Erythroblast (primary cell): ENCODE results near the gene AGPS.

ENCODE experiments used
- GATA1 ChIP-seq: IDR thresholded peaks from 2 replicates; pipeline ENCODE4 v1.6.1; 2011; ENCODE audit warnings: low read depth, mild to moderate bottlenecking, control low read depth, low read length, moderate library complexity
- POLR2A ChIP-seq: IDR thresholded peaks from 2 replicates; pipeline ENCODE4 v1.6.1; 2011; ENCODE audit warnings: mild to moderate bottlenecking, low read length

- no peak for TF ChIP-seq POLR2A
- TF ChIP-seq GATA1: no peak
Observed at GRCh38 chr2:177549171-177549570, 156.6 kb downstream of the AGPS start.
